Measurements from ENCODE around the gene MAMLD1. TPM values are rescaled to one million over a fixed set of nuclear protein-coding genes. Genes with fewer than 3 reads are reported as not detected.

The MAMLD1 gene
- total RNA-seq, 1 donor from 2014 or later: 0.25 TPM

- TF ChIP-seq CTCF (IDR thresholded peaks at IDR 0.05; ENCODE audit: partially characterized antibody, unreplicated experiment): no peak
- Mint-ChIP-seq H3K4me3 (ENCODE audit: unreplicated experiment) (no peak overlapping the region), H3K27me3 (ENCODE audit: unreplicated experiment) (peaks cover 1% of the 10 kb centered on the region), H3K27ac (ENCODE audit: unreplicated experiment) (no peak overlapping the region), H3K4me1 (ENCODE audit: low read depth, unreplicated experiment) (no peaks in the 10 kb centered on the region), H3K9me3 (ENCODE audit: unreplicated experiment) (peaks cover 1% of the 10 kb centered on the region), H3K36me3 (ENCODE audit: unreplicated experiment) (no peaks in the 10 kb centered on the region)
- DNase-seq: no peak
Observed at GRCh38 chrX:150451953-150452352, 88.8 kb downstream of the MAMLD1 start.

- Mint-ChIP-seq H3K27me3 (ENCODE audit: unreplicated experiment) (peaks cover 1% of the 10 kb centered on the region), H3K9me3 (ENCODE audit: unreplicated experiment) (peaks cover 1% of the 10 kb centered on the region), H3K27ac (ENCODE audit: unreplicated experiment) (no peak overlapping the region), H3K4me3 (ENCODE audit: unreplicated experiment) (no peak overlapping the region), H3K36me3 (ENCODE audit: unreplicated experiment) (no peaks in the 10 kb centered on the region), H3K4me1 (ENCODE audit: low read depth, unreplicated experiment) (no peaks in the 10 kb centered on the region)
- TF ChIP-seq CTCF (IDR thresholded peaks at IDR 0.05; ENCODE audit: partially characterized antibody, unreplicated experiment): no peak
- DNase-seq: no peak
Observed at GRCh38 chrX:150454083-150454482, 91.0 kb downstream of the MAMLD1 start.

- DNase-seq: no peak
- no peak overlapping the region for H3K4me3 Mint-ChIP-seq (ENCODE audit: unreplicated experiment)
- H3K27me3 Mint-ChIP-seq (ENCODE audit: unreplicated experiment): peaks cover 1% of the 10 kb centered on the region
- no peak for TF ChIP-seq CTCF (IDR thresholded peaks at IDR 0.05; ENCODE audit: partially characterized antibody, unreplicated experiment)
- no peak overlapping the region for H3K27ac Mint-ChIP-seq (ENCODE audit: unreplicated experiment)
- peaks cover 1% of the 10 kb centered on the region for H3K9me3 Mint-ChIP-seq (ENCODE audit: unreplicated experiment)
- H3K36me3 Mint-ChIP-seq (ENCODE audit: unreplicated experiment): no peaks in the 10 kb centered on the region
- H3K4me1 Mint-ChIP-seq (ENCODE audit: low read depth, unreplicated experiment): no peaks in the 10 kb centered on the region
Observed at GRCh38 chrX:150454508-150455214, 91.5 kb downstream of the MAMLD1 start.

- Mint-ChIP-seq H3K27me3 (ENCODE audit: unreplicated experiment) (peaks cover 1% of the 10 kb centered on the region), H3K4me1 (ENCODE audit: low read depth, unreplicated experiment) (no peaks in the 10 kb centered on the region), H3K4me3 (ENCODE audit: unreplicated experiment) (no peak overlapping the region), H3K36me3 (ENCODE audit: unreplicated experiment) (no peaks in the 10 kb centered on the region), H3K9me3 (ENCODE audit: unreplicated experiment) (peaks cover 1% of the 10 kb centered on the region), H3K27ac (ENCODE audit: unreplicated experiment) (no peak overlapping the region)
- DNase-seq: no peak
- TF ChIP-seq CTCF (IDR thresholded peaks at IDR 0.05; ENCODE audit: partially characterized antibody, unreplicated experiment): no peak
Observed at GRCh38 chrX:150455215-150455608, 92.1 kb downstream of the MAMLD1 start.

- Mint-ChIP-seq H3K9me3 (ENCODE audit: unreplicated experiment) (peaks cover 1% of the 10 kb centered on the region), H3K4me1 (ENCODE audit: low read depth, unreplicated experiment) (no peaks in the 10 kb centered on the region), H3K27ac (ENCODE audit: unreplicated experiment) (no peak overlapping the region), H3K27me3 (ENCODE audit: unreplicated experiment) (peaks cover 1% of the 10 kb centered on the region), H3K36me3 (ENCODE audit: unreplicated experiment) (no peaks in the 10 kb centered on the region), H3K4me3 (ENCODE audit: unreplicated experiment) (no peak overlapping the region)
- TF ChIP-seq CTCF (IDR thresholded peaks at IDR 0.05; ENCODE audit: partially characterized antibody, unreplicated experiment): no peak
- no peak for DNase-seq
Observed at GRCh38 chrX:150456466-150456865, 93.3 kb downstream of the MAMLD1 start.
